Keratinocyte (primary cell): ENCODE results near the gene ABI2. TPM values are rescaled to one million over a fixed set of nuclear protein-coding genes. Genes with fewer than 3 reads are reported as not detected.
A peak's percentile ranks its signal among the peaks of the same experiment; 100 is the strongest.

Experiments used
- DNase-seq: peaks from one replicate; pipeline ENCODE4 v3.0.0-alpha.2; 2011; ENCODE audit warnings: low read depth, missing footprints, low spot score
- FAIRE-seq: peaks from 2 replicates; lab custom pipeline; 2011; peaks lifted over from hg19 to GRCh38; lab: Jason Lieb, UNC
- H2AFZ ChIP-seq: 2 replicates; pipeline ENCODE4 v1.6.0; 2012; ENCODE audit warnings: low read length, control low read depth, inconsistent platforms; ENCODE audit not compliant: control insufficient read depth
- H3K27ac ChIP-seq: 2 replicates; pipeline ENCODE4 v1.5.1; 2011; ENCODE audit warnings: low read length; ENCODE audit not compliant: control insufficient read depth, insufficient read depth
- H3K27me3 ChIP-seq: 3 replicates; pipeline ENCODE4 v1.6.0; 2011; ENCODE audit warnings: low read length; ENCODE audit not compliant: control insufficient read depth, insufficient read depth; ENCODE audit errors: extremely low read depth
- H3K36me3 ChIP-seq, 2 experiments: 2 replicates in 1 of 2; 3 replicates in 1 of 2; pipeline ENCODE4 v1.5.1; 2011; ENCODE audit warnings: low read length in 2 of 2, mild to moderate bottlenecking in 1 of 2; ENCODE audit not compliant: control insufficient read depth in 2 of 2, insufficient read depth in 2 of 2; ENCODE audit errors: extremely low read depth in 1 of 2
- H3K4me1 ChIP-seq: 3 replicates; pipeline ENCODE4 v1.5.1; 2011; ENCODE audit warnings: low read length; ENCODE audit not compliant: control insufficient read depth, insufficient read depth; ENCODE audit errors: extremely low read depth
- H3K4me2 ChIP-seq: 3 replicates; pipeline ENCODE4 v1.6.0; 2011; ENCODE audit warnings: low read depth, low read length; ENCODE audit not compliant: control insufficient read depth, insufficient read depth; ENCODE audit errors: extremely low read depth
- H3K4me3 ChIP-seq, 3 experiments: fragments of 200-600 bp in 1 of 3; sonication (generic) in 1 of 3; 2 replicates in 2 of 3; 3 replicates in 1 of 3; pipeline ENCODE4 v1.5.1; 2011 to 2016; ENCODE audit warnings: low read length in 3 of 3, mild to moderate bottlenecking in 3 of 3, control low read depth in 2 of 3, inconsistent platforms in 1 of 3, low read depth in 1 of 3, mixed read lengths in 1 of 3, mixed run types in 1 of 3, moderate library complexity in 1 of 3; ENCODE audit not compliant: control insufficient read depth in 2 of 3, insufficient read depth in 2 of 3; ENCODE audit errors: extremely low read depth in 1 of 3
- H3K79me2 ChIP-seq: 2 replicates; pipeline ENCODE4 v1.6.0; 2012; ENCODE audit warnings: low read length; ENCODE audit not compliant: control insufficient read depth, insufficient read depth
- H3K9ac ChIP-seq: 3 replicates; pipeline ENCODE4 v1.6.0; 2011; ENCODE audit warnings: low read length; ENCODE audit not compliant: control insufficient read depth, insufficient read depth; ENCODE audit errors: extremely low read depth
- H3K9me1 ChIP-seq: 3 replicates; pipeline ENCODE4 v1.6.0; 2011; ENCODE audit warnings: low read length; ENCODE audit not compliant: control insufficient read depth, insufficient read depth; ENCODE audit errors: extremely low read depth
- H3K9me3 ChIP-seq: 2 replicates; pipeline ENCODE4 v1.5.1; 2012; ENCODE audit warnings: low read depth, low read length; ENCODE audit not compliant: control insufficient read depth
- H4K20me1 ChIP-seq: 3 replicates; pipeline ENCODE4 v1.6.0; 2011; ENCODE audit warnings: low read length; ENCODE audit not compliant: control insufficient read depth, insufficient read depth; ENCODE audit errors: extremely low read depth
- CTCF ChIP-seq, 3 experiments: IDR thresholded peaks in 1 of 3; conservative IDR thresholded peaks in 1 of 3; optimal IDR thresholded peaks in 1 of 3; 2 replicates in 2 of 3; 3 replicates in 1 of 3; pipeline versions ENCODE3 to v1.5.1; 2011; ENCODE audit warnings: low read length in 3 of 3, mild to moderate bottlenecking in 3 of 3, moderate library complexity in 2 of 3, control low read depth in 1 of 3, inconsistent platforms in 1 of 3; ENCODE audit not compliant: insufficient read depth in 2 of 3; ENCODE audit errors: extremely low read depth in 1 of 3
- EZH2 ChIP-seq: IDR thresholded peaks from one replicate; pipeline ENCODE4 v1.6.1; 2012; ENCODE audit warnings: inconsistent platforms, mild to moderate bottlenecking, low read length, moderate library complexity
- dilution Hi-C: fragments of 300-500 bp; cut with MboI; formaldehyde crosslinking; loops from one replicate; pipeline ENCODE4 v1.7.0; 2020; ENCODE audit warnings: low sequenced_read_pairs; ENCODE audit not compliant: extremely low pct_ligation_motif_present
- polyA minus RNA-seq, 3 experiments: library from RNA; depleted of rRNA, polyadenylated mRNA; stranded (reverse); fragments of >200 nt; gene quantifications; 1 replicate in 1 of 3; 2 replicates in 1 of 3; 3 replicates in 1 of 3; pipeline ENCODE4 v1.2.3, GENCODE V29; 2011
- polyA plus RNA-seq, 5 experiments: library from polyadenylated mRNA; depleted of rRNA in 3 of 5; stranded (reverse) in 3 of 5; stranded (forward) in 1 of 5; unstranded in 1 of 5; fragments of >200 nt; gene quantifications; 1 replicate in 1 of 5; 2 replicates in 3 of 5; 3 replicates in 1 of 5; pipeline versions ENCODE4 v1.2.1 to v1.2.3, GENCODE V29; 2011 to 2012; ENCODE audit warnings: missing spikeins in 2 of 5, low read depth in 1 of 5, low replicate concordance in 1 of 5

The ABI2 gene
- 9.0 to 21.0 TPM (median 12.9 TPM) in 3 replicates for polyA plus RNA-seq
- 10.0 TPM for polyA plus RNA-seq (2011; ENCODE audit: low read depth)
- 13.2 and 15.3 TPM in 2 replicates for polyA plus RNA-seq (2011; cell fraction: cytosol; rRNA removed)
- polyA plus RNA-seq (2011; cell fraction: nucleus; rRNA removed): 23.1 TPM in 2 replicates
- polyA plus RNA-seq (2012; ENCODE audit: low replicate concordance): 10.5 and 20.0 TPM in 2 replicates
- polyA minus RNA-seq: 11.6 to 24.9 TPM (median 12.8 TPM) in 3 replicates
- polyA minus RNA-seq (2011; cell fraction: cytosol; rRNA and poly(A)+ RNA removed): 6.1 TPM
- polyA minus RNA-seq (2011; cell fraction: nucleus; rRNA and poly(A)+ RNA removed): 9.2 and 13.7 TPM in 2 replicates

DNA sequence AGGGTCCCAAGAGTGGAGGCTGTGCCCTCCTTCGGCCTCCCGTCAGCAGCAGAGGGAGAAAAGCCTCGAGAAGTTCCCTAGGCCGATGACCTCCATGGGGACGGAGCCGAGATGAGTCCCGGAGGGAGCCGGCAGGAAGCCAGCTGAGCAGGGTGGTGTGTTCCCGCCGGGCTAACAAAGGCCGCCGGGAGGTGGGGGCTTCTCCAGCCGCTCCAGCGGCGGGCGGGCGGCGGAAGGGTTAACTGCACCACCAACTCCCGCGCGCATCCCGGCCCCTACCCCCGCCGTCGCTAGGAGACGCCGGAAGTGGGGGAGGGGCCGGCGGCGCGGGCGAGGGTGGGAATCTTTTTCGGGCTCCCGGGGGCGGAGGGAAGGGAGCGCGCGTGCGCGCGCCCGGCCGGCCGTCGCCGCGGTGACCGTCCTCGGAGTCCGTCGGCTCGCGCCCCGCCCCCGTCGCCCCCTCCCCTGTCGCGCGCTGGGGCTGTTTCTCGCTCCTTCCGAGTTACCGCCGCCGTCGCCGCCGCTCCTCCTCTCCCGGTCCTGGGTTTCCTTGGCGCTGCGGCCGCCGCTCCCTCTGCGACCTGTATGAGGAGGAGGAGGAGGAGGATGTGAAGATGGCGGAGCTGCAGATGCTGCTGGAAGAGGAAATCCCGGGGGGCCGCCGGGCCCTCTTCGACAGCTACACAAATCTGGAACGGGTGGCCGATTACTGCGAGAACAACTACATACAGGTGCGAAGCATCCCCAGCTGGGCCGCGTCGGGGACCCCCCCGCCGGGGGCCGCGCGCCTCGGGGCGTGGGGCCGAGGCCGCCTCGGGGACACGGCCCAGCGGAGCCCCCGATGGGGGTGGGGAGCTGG lies at the start of gene ABI2:
ABI2 (plus strand) TSS at position 494 of the 859 bp plus-strand sequence; CDS start at position 615, 121 bp downstream.
- Histone ChIP-seq H4K20me1 (no peaks in the 10 kb centered on the region), H3K4me2 (peak within 1 kb of the TSS; percentile 95), H2AFZ (peak within 1 kb of the TSS; percentile 86), H3K27ac (peak within 1 kb of the TSS; percentile 58), H3K9me3 (no peaks in the 10 kb centered on the region), H3K4me3 (peak within 1 kb of the TSS; percentile 88 to 96 (median 91)), H3K9ac (peak within 1 kb of the TSS; percentile 75), H3K9me1 (no peaks in the 10 kb centered on the region), H3K4me1 (peaks cover 13% of the 10 kb centered on the region), H3K79me2 (peaks cover 38% of the 10 kb centered on the region), H3K36me3 (no peaks in the 10 kb centered on the region), H3K27me3 (no peaks in the 10 kb centered on the region)
- dilution Hi-C loops: no loop called here
- no peak for FAIRE-seq
- no peak for DNase-seq
- TF ChIP-seq EZH2 (no peak), CTCF (optimal IDR thresholded peaks at IDR 0.05 in 1 of 3, IDR thresholded peaks at IDR 0.05 in 1 of 3, conservative IDR thresholded peaks at IDR 0.05 in 1 of 3; ENCODE audit: extremely low read depth in 1 of 3, insufficient read depth in 2 of 3, low read length in 3 of 3) (no peak)

DNA sequence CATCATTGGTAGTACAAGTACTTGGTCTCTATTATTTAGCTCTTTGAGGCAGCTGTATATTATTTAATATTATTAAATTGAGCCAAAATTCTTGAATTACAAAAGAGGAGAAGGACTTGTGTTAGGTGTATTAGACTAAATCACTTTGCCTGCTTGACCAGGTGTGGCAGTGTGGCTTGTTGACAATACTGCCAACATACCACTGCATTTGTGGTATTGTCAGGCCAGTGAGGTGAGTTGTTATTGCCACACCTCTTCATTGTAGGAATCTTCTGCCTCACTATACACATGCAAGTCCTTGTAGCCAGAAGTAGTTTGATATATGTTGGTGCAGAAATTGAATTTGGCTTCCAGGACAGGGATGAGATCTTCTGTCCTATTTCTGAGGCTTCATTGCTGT lies 48.9 kb upstream of the ABI2 start:
- Histone ChIP-seq H3K27me3 (no peaks in the 10 kb centered on the region), H4K20me1 (no peaks in the 10 kb centered on the region), H3K4me2 (no peak overlapping the region), H3K9me1 (no peaks in the 10 kb centered on the region), H3K4me1 (no peaks in the 10 kb centered on the region), H3K27ac (no peak overlapping the region), H3K4me3 (no peak overlapping the region), H3K9ac (no peak overlapping the region), H3K79me2 (no peaks in the 10 kb centered on the region), H2AFZ (no peak overlapping the region), H3K36me3 (peaks cover 8 to 9% of the 10 kb centered on the region in 2 experiments), H3K9me3 (no peaks in the 10 kb centered on the region)
- dilution Hi-C loops: no loop called here
- no peak for DNase-seq
- peak in 1 of 3 experiments; percentile 38 for TF ChIP-seq CTCF (optimal IDR thresholded peaks at IDR 0.05 in 1 of 3, IDR thresholded peaks at IDR 0.05 in 1 of 3, conservative IDR thresholded peaks at IDR 0.05 in 1 of 3; ENCODE audit: extremely low read depth in 1 of 3, insufficient read depth in 2 of 3, low read length in 3 of 3)
- no peak for TF ChIP-seq EZH2
- no peak for FAIRE-seq
